CD4-positive, alpha-beta T cell treated with Interleukin-4 for 4 hours (primary cell): Measurements from ENCODE around the gene SH3GL1.

Source experiments
- DNase-seq: peaks from one replicate; pipeline ENCODE4 v3.0.0-alpha.2; 2020

The SH3GL1 gene, protein sequence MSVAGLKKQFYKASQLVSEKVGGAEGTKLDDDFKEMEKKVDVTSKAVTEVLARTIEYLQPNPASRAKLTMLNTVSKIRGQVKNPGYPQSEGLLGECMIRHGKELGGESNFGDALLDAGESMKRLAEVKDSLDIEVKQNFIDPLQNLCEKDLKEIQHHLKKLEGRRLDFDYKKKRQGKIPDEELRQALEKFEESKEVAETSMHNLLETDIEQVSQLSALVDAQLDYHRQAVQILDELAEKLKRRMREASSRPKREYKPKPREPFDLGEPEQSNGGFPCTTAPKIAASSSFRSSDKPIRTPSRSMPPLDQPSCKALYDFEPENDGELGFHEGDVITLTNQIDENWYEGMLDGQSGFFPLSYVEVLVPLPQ

DNA sequence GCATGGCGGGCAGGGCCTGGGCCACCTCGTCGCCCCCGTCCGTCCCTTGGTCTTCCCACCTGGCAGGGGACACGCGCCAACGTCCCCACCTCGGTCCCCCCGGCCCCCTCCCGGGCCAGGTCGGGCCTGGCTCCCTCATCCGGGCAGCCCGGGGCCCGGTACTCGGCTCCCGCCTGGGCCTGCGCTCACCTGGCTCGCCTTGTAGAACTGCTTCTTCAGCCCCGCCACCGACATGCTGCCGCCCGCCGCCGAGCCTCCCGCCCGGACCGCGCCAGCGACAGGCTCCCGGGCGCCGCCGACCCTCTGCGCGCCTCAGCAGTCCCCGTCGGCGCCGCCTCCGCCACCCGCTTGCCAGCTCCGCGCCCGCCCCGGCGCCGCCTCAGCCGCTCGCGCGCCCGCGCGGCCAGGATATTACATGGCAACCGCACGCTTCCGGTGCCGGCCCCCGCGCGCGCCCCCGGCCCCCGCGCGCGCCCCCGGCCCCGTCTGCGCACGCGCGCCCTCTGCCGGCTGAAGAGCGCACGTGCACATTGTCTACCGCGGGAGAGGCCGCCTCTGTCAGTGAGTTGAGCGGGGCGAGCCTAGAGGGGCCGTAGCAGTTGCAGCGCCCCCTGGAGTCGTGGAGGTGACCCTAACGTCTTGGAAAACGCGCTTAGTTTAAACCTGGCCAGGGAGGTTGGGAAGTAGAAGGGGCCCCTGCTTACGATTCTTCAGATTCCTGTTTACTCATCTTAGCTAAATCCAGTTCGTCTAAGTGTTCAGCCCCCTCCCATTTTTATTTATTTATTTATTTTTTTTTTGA, at the start of gene SH3GL1:
TSS of gene SH3GL1 (minus strand) at position 413 of the 802 bp plus-strand sequence. CDS start at position 234, 179 bp downstream.
- DNase-seq = peak; percentile 88

DNA sequence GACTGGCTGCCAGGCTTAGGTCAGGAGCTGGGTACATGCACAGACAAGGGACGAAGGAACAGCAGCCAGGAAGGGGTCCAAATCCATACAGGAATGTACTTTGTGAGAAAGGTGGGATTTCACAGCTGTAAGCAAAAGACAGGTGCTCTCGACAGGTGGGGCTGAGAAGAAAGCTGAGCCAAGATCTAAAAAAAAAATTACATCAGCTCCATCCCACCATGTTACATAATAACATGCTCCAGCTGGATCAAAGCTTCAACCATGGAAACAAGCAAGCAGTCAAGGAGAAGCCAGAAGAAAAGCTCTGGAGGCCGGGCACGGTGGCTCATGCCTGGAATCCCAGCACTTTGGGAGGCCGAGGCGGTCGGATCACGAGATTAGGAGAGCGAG, 49.3 kb upstream of the SH3GL1 start:
- no peak for DNase-seq

DNA sequence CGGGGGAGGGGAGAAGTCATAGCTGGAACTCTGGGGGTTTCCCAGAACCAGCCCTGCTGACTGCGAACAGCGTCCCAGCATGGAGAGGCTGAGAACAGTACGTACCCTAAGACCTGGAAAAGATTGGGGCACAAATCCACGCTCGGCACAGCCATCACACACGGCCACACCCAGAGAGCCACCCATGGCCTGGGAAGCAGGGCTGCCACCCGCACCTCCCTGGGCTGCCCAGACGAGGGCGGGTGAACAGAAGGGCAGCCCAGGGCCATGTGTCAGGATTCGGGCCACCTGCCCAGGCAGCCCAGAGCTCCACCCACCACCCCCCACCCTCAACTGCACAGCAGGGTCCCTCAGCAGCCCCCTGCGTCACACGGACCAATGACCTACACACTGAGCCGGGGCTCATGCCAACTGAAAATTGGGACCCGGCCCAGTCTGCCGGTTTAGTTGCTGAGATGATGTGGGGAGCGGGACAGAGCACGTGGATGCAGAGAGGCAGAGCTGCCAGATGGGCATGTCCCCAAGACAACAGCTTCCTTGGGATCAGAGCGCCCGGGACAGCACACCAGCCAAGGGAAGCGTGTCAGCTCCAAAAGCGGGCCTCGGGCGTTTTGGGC, 48.8 kb upstream of the SH3GL1 start:
- DNase-seq = no peak

DNA sequence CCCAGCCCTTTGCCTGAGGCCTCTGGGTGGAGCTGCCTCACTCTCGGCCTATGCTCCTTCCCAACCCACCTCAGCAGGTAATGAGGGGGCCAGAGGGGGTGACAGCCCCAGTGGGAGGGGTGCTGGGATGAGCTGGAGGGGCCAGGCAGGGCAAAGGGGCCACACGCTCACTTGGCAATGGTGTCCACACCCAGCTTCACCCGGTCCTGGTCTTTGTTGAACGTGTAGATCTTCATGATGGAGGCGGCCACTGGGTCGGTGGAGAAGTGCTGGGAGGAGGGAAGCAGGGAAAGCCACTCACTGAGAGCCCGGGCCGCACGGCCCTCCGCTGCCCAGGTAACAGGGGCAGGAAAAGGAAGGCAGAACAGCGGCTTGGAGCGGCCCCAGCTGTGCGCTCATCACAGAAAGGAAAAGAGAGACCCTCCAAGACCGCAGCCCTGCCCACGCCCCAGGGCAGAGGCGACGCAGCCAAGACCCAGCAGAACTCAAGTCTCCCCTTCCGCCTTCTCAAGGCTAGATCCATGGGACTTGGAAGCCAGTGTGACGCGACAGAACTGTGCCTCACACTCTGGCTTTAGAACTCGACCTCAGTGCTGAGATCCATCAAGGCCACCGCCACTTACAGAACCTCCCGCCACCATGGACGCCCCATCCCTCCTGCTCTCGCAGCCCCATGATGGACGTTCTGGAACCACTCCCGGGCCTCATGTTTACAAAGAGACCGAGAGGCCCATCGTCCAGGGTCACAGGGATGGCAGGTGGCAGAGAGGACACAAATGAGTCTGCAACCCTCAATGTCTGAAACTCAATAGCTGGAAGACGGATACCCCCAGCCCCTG, 48.0 kb upstream of the SH3GL1 start:
- no peak for DNase-seq

DNA sequence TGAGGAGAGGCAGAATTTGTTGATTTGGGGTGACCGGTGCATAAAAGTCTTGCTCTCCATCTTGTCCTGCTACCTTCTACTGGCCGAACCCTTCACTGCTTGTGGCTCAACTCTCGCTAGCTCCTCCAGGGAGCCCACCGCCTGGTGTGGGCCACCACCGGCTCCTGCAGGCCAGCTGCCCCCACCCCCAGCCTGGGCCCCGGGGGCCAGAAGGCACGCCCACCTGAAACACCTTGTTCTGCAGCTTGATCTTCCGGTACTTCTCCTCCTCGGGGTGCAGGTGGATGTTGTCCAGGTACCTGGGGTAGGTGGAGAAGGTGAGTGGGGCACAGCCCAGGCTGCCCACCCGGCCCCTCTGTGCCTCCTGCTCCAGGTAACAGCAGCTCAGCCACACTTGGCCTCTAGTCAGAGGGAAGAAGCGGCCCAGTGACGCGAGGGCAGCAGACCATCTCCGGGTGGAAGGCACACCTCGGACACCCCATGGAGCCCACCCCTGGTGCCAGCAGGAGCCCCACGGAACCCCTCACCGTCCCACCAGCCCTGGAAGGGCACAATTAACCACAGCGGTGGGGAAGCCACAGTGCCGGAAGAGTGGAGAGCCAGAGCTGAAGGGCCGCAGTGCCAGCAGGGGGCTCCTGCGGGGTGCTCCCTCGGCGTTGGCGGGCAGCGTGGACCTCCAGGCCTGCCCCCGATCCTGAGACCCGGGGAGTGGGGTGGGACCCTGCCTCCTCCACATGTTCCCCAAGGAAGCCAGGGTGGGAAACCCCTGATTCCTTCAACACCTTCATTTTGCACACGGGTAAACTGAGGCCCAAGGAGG, 47.2 kb upstream of the SH3GL1 start:
- DNase-seq = no peak

DNA sequence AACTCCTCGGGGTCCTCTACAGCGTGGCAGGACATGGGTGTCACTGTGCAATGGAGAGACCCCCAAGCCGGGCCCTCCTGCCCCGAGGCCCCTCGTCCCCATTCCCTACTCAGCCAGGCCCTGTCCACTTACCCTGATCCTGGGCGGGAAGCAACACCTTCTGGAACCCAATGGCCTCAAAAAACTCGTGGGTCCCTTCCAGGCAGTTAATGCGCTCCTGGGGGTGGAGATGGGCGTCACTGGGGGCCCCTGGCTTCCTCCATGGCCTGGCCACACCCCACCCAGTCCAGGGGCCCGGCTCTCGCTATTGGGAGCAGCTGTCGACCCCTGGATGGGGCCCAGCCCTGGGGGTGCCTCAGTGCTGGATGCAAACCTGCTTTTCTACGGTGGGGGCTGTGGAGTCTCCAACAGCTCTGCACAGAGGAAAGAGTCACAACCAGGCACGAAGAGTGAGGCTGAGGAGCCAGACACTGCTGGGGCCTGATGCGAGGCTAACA, 46.4 kb upstream of the SH3GL1 start:
- DNase-seq = no peak

DNA sequence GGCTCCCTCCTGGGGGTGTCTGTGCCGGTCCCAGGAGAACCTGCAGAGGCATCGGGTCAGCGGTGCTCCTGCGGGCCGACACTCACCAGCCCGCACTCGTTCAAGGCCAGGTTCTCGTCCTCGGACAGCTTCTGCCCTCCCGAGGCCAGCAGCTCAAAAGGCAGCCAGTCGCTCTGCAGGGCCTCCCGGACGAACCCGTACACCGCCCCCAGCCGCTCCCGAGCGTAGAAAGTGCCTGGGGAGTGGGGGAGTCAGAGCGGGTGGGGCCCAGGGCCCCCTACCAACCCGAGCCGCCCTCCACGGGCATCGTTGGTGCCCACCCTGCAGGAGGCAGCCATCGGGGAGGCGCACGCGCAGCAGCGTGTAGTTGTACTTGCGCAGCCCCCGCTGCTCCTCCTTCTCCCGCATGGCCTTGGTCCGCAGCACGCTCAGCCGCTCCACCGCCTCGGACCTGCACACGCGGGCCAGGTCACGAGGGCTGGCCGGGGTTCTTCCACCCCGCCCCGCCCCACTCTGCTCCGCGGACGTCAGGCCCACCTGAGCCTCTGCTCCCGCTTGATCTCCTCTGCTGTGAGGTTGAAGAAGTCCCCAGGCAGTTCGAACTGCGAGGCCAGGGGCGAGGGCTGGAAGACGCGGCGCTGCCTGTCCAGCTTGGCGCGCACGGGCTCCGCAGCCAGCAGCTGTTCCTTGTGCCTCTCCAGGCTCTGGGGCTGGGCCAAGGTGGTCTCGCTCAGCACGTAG, 45.8 kb upstream of the SH3GL1 start:
- no peak for DNase-seq

DNA sequence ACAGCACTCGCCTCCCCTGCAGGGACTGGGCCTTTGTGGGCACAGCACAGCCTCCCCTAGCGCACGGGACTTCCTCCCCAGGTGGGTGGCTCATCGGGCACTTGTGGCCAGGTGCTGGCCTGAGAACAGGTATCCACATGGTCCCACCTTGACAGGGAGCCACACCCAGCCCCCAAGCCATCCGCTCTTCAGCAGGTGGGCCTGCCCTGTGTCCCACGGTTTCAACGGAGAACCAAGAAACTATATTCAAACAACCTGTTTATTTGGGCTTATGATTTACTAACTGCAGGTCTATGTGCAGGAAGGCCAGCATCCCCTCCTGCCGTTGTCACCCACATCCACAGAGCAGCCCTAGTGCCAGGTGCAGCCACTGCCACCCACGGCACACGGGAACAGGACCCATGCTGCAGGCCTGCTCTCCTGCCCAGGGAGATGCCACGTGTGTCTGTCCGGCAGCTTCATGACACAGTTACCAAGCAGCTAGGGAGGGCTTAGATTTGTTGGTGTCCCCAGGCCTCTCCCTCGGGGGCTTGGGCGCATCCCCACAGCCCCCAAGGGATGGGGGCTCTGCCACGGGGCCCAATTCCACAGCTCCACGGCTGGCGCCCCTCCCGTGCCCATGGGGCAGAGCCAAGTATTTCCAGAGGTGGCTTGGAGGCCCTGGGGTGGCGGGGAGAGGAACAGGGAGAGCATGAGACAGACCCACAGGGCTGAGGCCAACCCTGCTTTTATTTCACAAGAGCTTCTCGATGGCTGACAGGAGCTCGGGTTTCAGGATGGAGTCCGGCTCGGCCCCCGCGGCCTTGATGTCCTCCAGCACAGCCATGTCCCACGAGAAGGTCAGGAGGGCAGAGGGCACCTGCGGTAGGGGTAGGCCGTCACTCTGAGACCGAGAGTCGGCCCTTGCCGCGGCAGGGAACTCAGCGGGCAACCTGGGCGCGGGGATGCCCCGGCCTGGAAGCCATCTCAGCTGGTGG, 44.7 kb upstream of the SH3GL1 start:
- no peak for DNase-seq

DNA sequence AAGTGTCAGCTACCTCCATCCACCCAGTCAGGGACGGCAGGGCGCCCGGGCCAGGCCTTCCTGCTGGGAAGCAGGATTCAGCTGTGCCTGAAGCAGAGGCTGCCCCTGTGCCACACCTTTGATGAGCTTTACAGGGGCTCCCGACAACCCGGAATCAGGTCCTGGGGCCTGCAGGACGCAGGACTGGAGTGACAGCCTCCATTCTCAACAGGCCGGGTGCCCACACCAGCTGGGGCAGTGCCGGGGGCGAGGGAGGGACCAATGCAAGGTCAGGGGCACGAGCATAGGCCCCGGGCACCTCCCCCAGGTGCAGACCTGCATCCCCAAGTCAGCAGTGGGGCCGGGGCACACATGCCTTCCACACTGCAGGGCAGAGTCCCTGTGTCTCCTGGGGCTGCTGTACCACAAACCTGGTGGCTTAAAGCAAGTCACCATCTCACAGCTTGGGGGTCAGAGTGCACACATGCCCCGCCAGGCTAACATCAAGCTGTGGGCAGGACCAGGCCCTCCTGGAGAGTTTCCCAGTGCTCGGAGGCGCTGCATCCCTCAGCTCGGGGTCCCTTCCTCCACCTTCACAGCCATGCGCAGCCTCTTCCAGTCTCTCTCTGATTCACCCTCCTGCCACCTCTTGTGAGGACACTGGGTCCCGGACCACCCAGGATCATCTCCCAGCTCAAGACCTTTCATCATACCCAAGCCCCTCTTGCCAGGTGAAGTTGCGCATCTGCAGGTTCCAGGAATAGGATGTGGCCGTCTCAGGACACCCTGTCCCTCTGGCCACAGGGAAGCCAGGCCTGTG, 43.8 kb upstream of the SH3GL1 start:
- no peak for DNase-seq

DNA sequence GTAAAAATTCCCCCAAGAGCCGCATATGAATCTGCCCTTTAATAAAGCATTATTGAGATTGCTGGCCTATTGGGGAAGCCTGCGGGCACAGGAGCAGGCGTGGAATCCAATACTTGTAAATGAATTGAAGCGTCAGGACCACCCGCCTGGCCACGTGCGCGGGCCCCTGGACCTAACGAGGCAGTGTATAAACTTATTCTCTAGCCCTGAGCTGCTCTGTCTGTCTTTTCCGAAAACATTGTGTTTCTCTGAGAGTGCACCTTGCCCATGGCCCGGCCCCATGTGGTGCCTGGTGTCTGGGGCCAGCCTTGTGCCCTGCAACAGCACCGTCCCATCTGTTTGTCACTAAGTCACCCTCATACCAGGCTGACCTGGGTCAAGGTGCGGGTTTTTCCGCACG, 42.8 kb upstream of the SH3GL1 start:
- no peak for DNase-seq

DNA sequence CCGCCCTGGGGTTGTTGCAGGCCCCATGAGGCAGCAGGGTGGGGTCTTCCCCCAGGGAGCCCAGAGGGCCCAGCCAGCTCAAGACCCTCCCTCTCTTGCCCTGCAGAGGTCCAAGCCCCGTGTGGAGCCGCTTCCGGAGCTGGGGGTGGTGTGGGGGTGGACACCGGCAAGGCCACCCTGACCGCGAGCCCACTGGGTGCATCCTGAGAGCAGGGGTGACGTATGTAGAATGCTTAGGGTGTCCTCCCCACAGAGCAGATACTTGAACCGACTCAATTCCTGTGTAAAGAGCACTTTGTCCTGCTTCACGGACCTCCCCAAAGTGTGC, 42.4 kb upstream of the SH3GL1 start:
- no peak for DNase-seq

DNA sequence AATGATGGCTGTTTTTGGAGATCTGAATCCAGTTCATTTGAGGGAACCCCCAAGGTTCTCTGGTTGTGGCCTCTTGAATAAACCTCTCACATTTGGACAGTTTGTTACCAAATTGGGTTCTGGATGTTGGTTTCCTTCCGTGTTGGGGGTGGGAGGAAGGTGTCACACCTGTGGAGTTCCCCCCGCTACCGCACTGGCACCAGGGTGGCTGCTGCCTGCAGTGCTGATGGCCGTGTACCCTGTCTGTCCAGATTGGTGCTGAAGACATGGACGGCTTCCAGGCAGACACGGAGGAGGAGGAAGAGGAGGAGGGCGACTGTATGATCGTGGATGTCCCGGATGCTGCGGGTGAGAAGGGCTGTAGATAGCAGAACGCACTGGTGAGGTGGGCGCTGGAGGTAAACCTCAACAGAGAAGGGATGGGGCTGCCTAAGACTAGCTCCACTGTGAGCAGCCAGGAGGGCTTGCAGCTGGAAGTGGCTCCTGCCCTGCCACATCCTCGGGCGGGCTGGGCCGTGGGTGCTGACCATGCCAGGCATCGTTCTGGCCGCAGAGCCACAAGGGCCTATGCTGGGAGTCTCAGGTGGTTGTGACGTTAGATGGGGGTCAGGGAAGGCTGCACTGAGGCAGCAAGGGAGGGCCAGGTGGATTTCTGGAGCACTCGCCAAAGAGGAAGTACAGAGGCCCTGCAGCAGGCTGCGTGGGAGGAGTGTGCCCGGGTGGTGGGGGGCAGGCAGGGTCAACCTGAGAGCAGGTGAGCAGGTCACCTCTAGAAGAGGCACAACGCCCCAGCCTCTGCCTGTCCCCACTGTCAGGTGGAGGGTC, 41.9 kb upstream of the SH3GL1 start:
- DNase-seq = no peak

DNA sequence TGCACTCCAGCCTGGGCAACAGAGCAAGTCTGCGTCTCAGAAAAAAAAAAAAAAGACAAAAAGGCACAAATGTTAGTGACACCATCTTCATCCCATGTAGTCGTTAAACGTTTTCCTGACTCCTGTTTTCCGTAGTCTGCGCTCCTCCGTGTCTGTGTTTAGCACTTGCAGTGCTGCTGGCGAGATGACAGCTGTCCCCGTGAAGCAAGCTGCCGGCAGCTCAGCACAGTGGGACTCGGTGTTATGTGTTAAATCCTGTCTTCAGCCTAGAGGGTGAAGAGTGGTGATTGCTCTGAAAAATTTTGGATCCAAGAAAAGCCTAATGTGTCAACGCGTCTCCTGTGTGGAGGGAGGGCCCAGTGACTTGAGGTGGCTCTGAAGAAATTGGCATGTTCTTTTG, 38.9 kb upstream of the SH3GL1 start:
- DNase-seq = no peak

DNA sequence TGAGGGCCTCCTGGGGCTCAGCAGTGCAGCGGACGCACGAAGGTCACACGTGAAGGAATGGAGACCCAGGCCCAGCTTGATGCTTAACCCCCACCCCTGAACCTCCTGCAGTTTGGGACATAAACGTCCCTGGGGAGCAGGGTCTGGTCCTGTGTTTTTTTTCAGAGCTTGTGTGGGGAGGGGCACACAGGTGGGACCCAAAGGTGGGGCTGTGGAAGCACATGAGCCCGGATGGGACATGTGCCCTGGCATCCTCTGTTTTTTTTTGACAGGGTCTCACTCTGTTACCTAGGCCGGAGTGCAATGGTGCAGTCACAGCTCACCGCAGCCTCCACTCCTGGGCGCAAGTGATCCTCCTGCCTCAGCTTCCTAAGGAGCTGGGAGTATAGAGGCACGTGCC, 36.8 kb upstream of the SH3GL1 start:
- no peak for DNase-seq

DNA sequence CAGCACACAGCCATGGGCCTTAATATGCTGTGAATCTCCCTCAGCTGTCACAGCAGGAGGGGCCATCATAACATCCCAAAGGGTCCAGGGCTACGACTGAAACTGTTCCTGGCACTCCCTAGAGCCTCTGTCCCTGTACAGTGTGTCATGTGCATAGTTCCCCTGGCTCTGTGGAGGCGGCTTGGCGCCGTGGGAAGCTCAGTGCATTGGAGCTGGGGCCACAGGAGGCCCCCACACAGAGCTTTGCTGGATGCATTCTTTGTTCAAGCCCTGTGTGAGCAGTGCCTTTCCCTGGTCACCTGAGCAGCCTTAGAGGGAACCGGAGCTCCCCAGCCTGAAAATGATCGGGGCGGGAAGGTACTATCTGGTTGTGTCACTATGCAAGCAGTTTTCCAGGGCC, 35.9 kb upstream of the SH3GL1 start:
- DNase-seq = no peak

DNA sequence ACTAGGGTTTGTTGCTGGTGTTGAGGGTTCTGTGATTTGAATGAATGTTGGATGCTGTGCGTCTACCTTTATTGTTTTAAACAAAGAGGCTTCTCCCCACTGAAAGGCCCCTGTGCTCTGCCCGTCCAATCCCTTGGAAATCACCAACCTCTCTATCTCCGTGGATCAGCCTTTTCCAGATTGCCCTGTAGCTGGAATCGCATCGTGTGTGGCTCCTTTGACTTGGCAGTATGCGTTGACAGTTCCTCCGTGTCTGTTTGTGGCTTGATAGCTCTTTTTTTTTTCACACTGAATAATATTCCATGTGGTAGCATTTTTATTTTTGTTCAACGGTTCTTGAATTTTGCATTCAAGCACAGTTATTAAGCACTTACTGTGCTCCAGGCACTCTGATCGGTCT, 34.0 kb upstream of the SH3GL1 start:
- DNase-seq = no peak

DNA sequence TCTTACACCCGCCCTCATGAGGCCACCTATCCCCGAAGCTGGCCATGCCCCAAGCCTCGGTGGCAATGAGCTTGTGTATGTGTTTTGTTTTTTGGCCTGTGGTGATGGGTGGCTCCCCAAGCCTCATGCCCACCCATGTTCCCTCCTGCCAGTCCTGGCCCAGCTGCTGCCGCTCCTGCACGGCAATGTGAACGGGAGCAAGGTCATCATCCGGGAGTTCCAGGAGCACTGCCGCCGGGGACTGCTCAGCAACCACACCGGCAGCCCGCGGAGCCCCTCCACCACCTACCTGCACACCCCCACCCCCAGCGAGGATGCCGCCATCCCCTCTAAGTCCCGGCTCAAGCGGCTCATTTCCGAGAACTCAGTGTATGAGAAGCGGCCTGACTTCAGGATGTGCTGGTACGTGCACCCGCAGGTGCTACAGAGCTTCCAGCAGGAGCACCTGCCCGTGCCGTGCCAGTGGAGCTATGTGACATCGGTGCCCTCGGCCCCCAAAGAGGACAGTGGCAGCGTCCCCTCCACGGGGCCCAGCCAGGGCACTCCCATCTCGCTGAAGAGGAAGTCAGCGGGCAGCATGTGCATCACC, 32.7 kb upstream of the SH3GL1 start:
- DNase-seq = no peak
